H1 (cell line): ENCODE results near the gene SLC43A1.

ENCODE experiments used
- CTCF ChIP-seq, 3 experiments: IDR thresholded peaks; 1 replicate in 2 of 3; 2 replicates in 1 of 3; pipeline versions ENCODE4 v1.5.1 to v1.6.1; 2011; ENCODE audit warnings: low read length in 3 of 3, mild to moderate bottlenecking in 3 of 3, inconsistent platforms in 2 of 3, low read depth in 1 of 3, moderate library complexity in 1 of 3; ENCODE audit not compliant: insufficient read depth in 1 of 3; ENCODE audit errors: control extremely low read depth in 1 of 3
- E2F6 ChIP-seq: IDR thresholded peaks from 2 replicates; pipeline ENCODE4 v1.6.1; 2012; ENCODE audit warnings: inconsistent platforms
- EGR1 ChIP-seq: IDR thresholded peaks from 2 replicates; pipeline ENCODE4 v1.6.1; 2011; ENCODE audit warnings: low read depth, low read length, borderline replicate concordance
- EZH2 ChIP-seq: fragments of 200-600 bp; sonication (generic); IDR thresholded peaks from 2 replicates; pipeline ENCODE4 v1.7.1; 2012; ENCODE audit warnings: low read depth, mild to moderate bottlenecking, moderate library complexity, low read length, inconsistent platforms; ENCODE audit not compliant: severe bottlenecking
- JUND ChIP-seq: IDR thresholded peaks from 2 replicates; pipeline ENCODE4 v1.6.1; 2011; ENCODE audit warnings: mild to moderate bottlenecking, improper control_type of control experiment, low read length
- POLR2A ChIP-seq, 2 experiments: IDR thresholded peaks; 1 replicate in 1 of 2; 2 replicates in 1 of 2; pipeline ENCODE4 v1.6.1; 2011; ENCODE audit warnings: low read depth in 2 of 2, low read length in 2 of 2, mild to moderate bottlenecking in 2 of 2; ENCODE audit errors: control extremely low read depth in 1 of 2
- POLR2AphosphoS5 ChIP-seq: IDR thresholded peaks from 2 replicates; pipeline ENCODE4 v1.6.1; 2011; ENCODE audit warnings: low read depth, low read length
- RAD21 ChIP-seq, 2 experiments: IDR thresholded peaks in 1 of 2; conservative IDR thresholded peaks in 1 of 2; 2 replicates each; pipeline ENCODE4 v1.6.1; 2011; ENCODE audit warnings: low read depth in 2 of 2, low read length in 2 of 2, improper control_type of control experiment in 1 of 2, inconsistent platforms in 1 of 2, mild to moderate bottlenecking in 1 of 2, moderate library complexity in 1 of 2
- RNF2 ChIP-seq: fragments of 200-900, 300-1000 bp; sonication (generic); IDR thresholded peaks from 2 replicates; pipeline ENCODE4 v1.7.1; 2016; ENCODE audit warnings: borderline replicate concordance, low read depth, mild to moderate bottlenecking, antibody characterized with exemption, low read length; ENCODE audit not compliant: poor library complexity, severe bottlenecking; ENCODE audit errors: missing control alignments
- SP4 ChIP-seq: IDR thresholded peaks from 2 replicates; pipeline ENCODE4 v1.6.1; 2012; ENCODE audit warnings: low read length, inconsistent platforms
- SRF ChIP-seq: IDR thresholded peaks from 2 replicates; pipeline ENCODE4 v1.6.1; 2011; ENCODE audit warnings: mild to moderate bottlenecking, low read depth, low read length, moderate library complexity
- TF ChIP-seq, protein P1 (sequence below): IDR thresholded peaks from 2 replicates; pipeline ENCODE4 v1.6.1; 2011; ENCODE audit warnings: low read depth, mild to moderate bottlenecking, low read length; ENCODE audit not compliant: insufficient read depth

DNA sequence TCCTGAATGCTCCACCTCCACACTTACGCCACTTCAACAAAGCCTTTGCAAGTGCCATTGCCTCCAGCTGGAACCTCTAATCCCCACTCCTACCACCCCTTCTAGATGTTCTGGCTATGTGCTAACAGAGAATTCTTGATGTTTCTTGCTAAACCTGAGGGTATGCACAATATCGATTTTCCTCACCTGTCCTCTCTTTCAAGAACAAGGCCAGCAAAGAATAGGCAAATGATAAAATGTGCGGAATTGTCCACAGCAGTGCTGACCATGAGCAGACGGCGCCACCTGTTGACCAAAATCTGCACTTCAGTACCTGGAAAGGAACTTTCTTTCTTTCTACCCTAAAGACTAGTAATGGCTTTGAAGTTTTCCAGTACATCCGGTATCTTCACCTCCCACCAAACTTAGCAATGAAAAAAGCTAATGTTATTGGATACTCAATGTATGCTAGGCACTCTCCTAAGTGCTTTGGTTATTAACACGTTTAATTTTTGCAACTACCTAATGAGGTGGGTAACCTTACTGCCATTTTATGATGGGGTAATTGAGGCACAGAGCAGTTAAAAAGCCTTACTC, 11.6 kb upstream of the SLC43A1 start:
- peak; percentile 96 to 97 for TF ChIP-seq RAD21 (IDR thresholded peaks at IDR 0.05 in 1 of 2, conservative IDR thresholded peaks at IDR 0.05 in 1 of 2; ENCODE audit: low read depth in 2 of 2, low read length in 2 of 2)
- TF ChIP-seq EGR1: no peak
- TF ChIP-seq POLR2A (IDR thresholded peaks at IDR 0.05; ENCODE audit: control extremely low read depth in 1 of 2, low read depth in 2 of 2, low read length in 2 of 2): no peak
- TF ChIP-seq EZH2: no peak
- TF ChIP-seq CTCF (IDR thresholded peaks at IDR 0.05; ENCODE audit: control extremely low read depth in 1 of 3, insufficient read depth in 1 of 3, low read depth in 1 of 3, low read length in 3 of 3): peak; percentile 82 to 96 (median 94)
- TF ChIP-seq E2F6: no peak
- TF ChIP-seq, protein P1, sequence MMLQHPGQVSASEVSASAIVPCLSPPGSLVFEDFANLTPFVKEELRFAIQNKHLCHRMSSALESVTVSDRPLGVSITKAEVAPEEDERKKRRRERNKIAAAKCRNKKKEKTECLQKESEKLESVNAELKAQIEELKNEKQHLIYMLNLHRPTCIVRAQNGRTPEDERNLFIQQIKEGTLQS: no peak
- no peak for TF ChIP-seq SRF
- no peak for TF ChIP-seq JUND
- no peak for TF ChIP-seq POLR2AphosphoS5
- no peak for TF ChIP-seq SP4
- no peak for TF ChIP-seq RNF2
